Type B pancreatic cell (in vitro differentiated cells): ENCODE data around the gene HORMAD1. TPM values are rescaled to one million over a fixed set of nuclear protein-coding genes. Genes with fewer than 3 reads are reported as not detected.
A peak's percentile ranks its signal among the peaks of the same experiment; 100 is the strongest.
"Not testable (repeated sequence)": the region's sequence is repeated elsewhere in the genome, so short reads cannot be mapped to it uniquely, and the experiment has no call there.

Experiments
- DNase-seq: peaks from one replicate; pipeline ENCODE4 v3.0.0; 2021; ENCODE audit warnings: mixed read lengths; ENCODE audit not compliant: unreplicated experiment; ENCODE audit errors: extremely low spot score
- H3K27ac Mint-ChIP-seq: 2 replicates; pipeline ENCODE4 v1.8.0; 2021; ENCODE audit warnings: mild to moderate bottlenecking, mixed read lengths
- H3K27me3 Mint-ChIP-seq: 2 replicates; pipeline ENCODE4 v1.8.0; 2021; ENCODE audit warnings: mixed read lengths
- H3K36me3 Mint-ChIP-seq: 2 replicates; pipeline ENCODE4 v1.8.0; 2021; ENCODE audit warnings: mixed read lengths
- H3K4me1 Mint-ChIP-seq: one replicate; pipeline ENCODE4 v1.8.0; 2021; ENCODE audit warnings: mixed read lengths; ENCODE audit not compliant: unreplicated experiment
- H3K4me3 Mint-ChIP-seq: 2 replicates; pipeline ENCODE4 v1.8.0; 2021; ENCODE audit warnings: mild to moderate bottlenecking, mixed read lengths
- H3K9me3 Mint-ChIP-seq: 2 replicates; pipeline ENCODE4 v1.8.0; 2021; ENCODE audit warnings: mixed read lengths
- CTCF ChIP-seq: fragments of 200-600 bp; sonication (generic); conservative IDR thresholded peaks from 2 replicates; pipeline ENCODE4 v1.5.0; 2021; ENCODE audit warnings: antibody characterized with exemption, mild to moderate bottlenecking
- long read RNA-seq: library from polyadenylated mRNA; unstranded; transcript quantifications from one replicate; pipeline ENCODE4 v2.0.0, GENCODE V29; 2020
- total RNA-seq: library from RNA; stranded (reverse); gene quantifications from 2 replicates; pipeline ENCODE4 v1.2.1, GENCODE V29; 2021; ENCODE audit warnings: low replicate concordance

HORMAD1 gene
- total RNA-seq, result not detected in 2 replicates
- long read RNA-seq, result 0 reads

GRCh38 chr1:150720703-150721102 is at the start of gene HORMAD1:
HORMAD1 (minus strand) TSS chr1:150720895; CDS start chr1:150719505, 1,390 bp downstream.
- TF ChIP-seq CTCF, result no peak
- Mint-ChIP-seq H3K9me3 (peaks cover 7% of the 10 kb centered on the region), H3K4me3 (no peak within 1 kb of the TSS), H3K27ac (no peak within 1 kb of the TSS), H3K36me3 (no peaks in the 10 kb centered on the region), H3K4me1 (no peaks in the 10 kb centered on the region), H3K27me3 (no peaks in the 10 kb centered on the region)
- DNase-seq, result no peak

GRCh38 chr1:150767704-150768103 is 47.0 kb upstream of the HORMAD1 start:
- H3K36me3 Mint-ChIP-seq, H3K27me3 Mint-ChIP-seq, H3K27ac Mint-ChIP-seq, H3K9me3 Mint-ChIP-seq, H3K4me3 Mint-ChIP-seq, DNase-seq: not testable (repeated sequence)
- peaks cover 23% of the 10 kb centered on the region for H3K4me1 Mint-ChIP-seq

- peaks cover 12% of the 10 kb centered on the region for H3K4me1 Mint-ChIP-seq
- not testable (repeated sequence) for H3K4me3 Mint-ChIP-seq, H3K27me3 Mint-ChIP-seq, H3K9me3 Mint-ChIP-seq, H3K36me3 Mint-ChIP-seq, DNase-seq, H3K27ac Mint-ChIP-seq
These were observed 45.2 kb upstream of the HORMAD1 start for GRCh38 chr1:150765977-150766301.

GRCh38 chr1:150765296-150765976 is 44.7 kb upstream of the HORMAD1 start, which contains the start of gene CTSS:
CTSS (minus strand) TSS chr1:150765778; CDS start chr1:150764763, 1,015 bp downstream.
- Mint-ChIP-seq H3K27me3 (no peaks in the 10 kb centered on the region), H3K9me3 (peaks cover 1% of the 10 kb centered on the region), H3K4me3 (peak within 1 kb of the TSS; percentile 57), H3K4me1 (peaks cover 12% of the 10 kb centered on the region), H3K27ac (peak within 1 kb of the TSS; percentile 74), H3K36me3 (no peaks in the 10 kb centered on the region)
- no peak for TF ChIP-seq CTCF
- DNase-seq, result no peak

GRCh38 chr1:150764617-150765101 is 44.0 kb upstream of the HORMAD1 start:
- no peaks in the 10 kb centered on the region for H3K36me3 Mint-ChIP-seq
- H3K4me3 Mint-ChIP-seq, result peak overlapping the region; percentile 57
- no peak for DNase-seq
- peaks cover 12% of the 10 kb centered on the region for H3K4me1 Mint-ChIP-seq
- H3K9me3 Mint-ChIP-seq, result peaks cover 5% of the 10 kb centered on the region
- no peak for TF ChIP-seq CTCF
- no peaks in the 10 kb centered on the region for H3K27me3 Mint-ChIP-seq
- H3K27ac Mint-ChIP-seq, result peak overlapping the region; percentile 74

GRCh38 chr1:150763018-150763417 is 42.3 kb upstream of the HORMAD1 start:
- H3K4me1 Mint-ChIP-seq, result peaks cover 12% of the 10 kb centered on the region
- no peak overlapping the region for H3K4me3 Mint-ChIP-seq
- peaks cover 5% of the 10 kb centered on the region for H3K9me3 Mint-ChIP-seq
- no peaks in the 10 kb centered on the region for H3K36me3 Mint-ChIP-seq
- H3K27ac Mint-ChIP-seq, result no peak overlapping the region
- no peak for TF ChIP-seq CTCF
- H3K27me3 Mint-ChIP-seq, result no peaks in the 10 kb centered on the region
- DNase-seq, result no peak
